Vagina (tissue), 2 donors: Measurements from ENCODE around the gene COX14.

ENCODE experiments used
- POLR2A ChIP-seq, 2 donors: fragments of 450-650 bp; IDR thresholded peaks; one replicate each; pipeline ENCODE4 v1.6.1; 2017; ENCODE audit warnings: antibody characterized with exemption in 2 of 2, mild to moderate bottlenecking in 2 of 2, moderate library complexity in 2 of 2
- POLR2AphosphoS5 ChIP-seq, 2 donors: sonication (generic); formaldehyde crosslinking; IDR thresholded peaks; one replicate each; pipeline ENCODE4 v1.9.0; 2017; ENCODE audit warnings: antibody characterized with exemption in 2 of 2, mild to moderate bottlenecking in 2 of 2, low read depth in 1 of 2; ENCODE audit not compliant: insufficient read depth in 1 of 2

GRCh38 chr12:50121641-50122040, 9.6 kb downstream of the COX14 start:
- no peak for TF ChIP-seq POLR2A (IDR thresholded peaks at IDR 0.05)
- TF ChIP-seq POLR2AphosphoS5 (IDR thresholded peaks at IDR 0.05; ENCODE audit: insufficient read depth in 1 of 2, low read depth in 1 of 2) = no peak
